Testis (tissue), 2 donors: ENCODE data around the gene GABRB2.

Source experiments
- CTCF ChIP-seq, 3 experiments: fragments of 450-650 bp in 2 of 3; fragments of 200-600 bp in 1 of 3; sonication (generic) in 1 of 3; IDR thresholded peaks; one replicate each; pipeline ENCODE4 v1.5.1; 2016 to 2019; ENCODE audit warnings: antibody characterized with exemption in 3 of 3, mild to moderate bottlenecking in 2 of 3, moderate library complexity in 1 of 3
- POLR2A ChIP-seq: fragments of 450-650 bp; IDR thresholded peaks from one replicate; pipeline ENCODE4 v1.6.1; 2017; ENCODE audit warnings: antibody characterized with exemption, mild to moderate bottlenecking, moderate library complexity

DNA sequence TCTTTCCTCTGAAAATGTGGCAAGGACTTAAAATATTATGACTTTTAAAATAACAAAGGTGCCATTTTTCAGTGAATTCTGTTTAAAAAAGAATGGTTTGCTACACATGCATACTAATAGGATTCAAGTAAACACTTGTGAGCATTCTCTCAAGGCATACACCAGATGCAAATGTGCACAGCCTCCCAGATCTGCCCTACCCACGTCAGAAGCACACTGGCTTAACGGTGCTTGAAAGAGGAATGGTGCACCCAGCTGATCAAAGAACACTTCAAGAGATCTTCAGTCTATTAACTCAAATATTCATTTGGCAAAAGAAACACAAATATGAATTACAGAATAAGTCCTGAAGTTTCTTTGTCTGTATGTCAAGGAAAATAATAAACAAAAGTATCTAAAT, 15.8 kb downstream of the GABRB2 start:
- TF ChIP-seq CTCF (IDR thresholded peaks at IDR 0.05): no peak
- no peak for TF ChIP-seq POLR2A
